ENCODE measurements around the gene USP10.

Gene USP10

GRCh38 chr16:84794186-84794585 is 94.4 kb downstream of the USP10 start:
- no peak overlapping the region for H3K9ac ChIP-seq (ENCODE audit: low read length)
- H3K27me3 ChIP-seq (ENCODE audit: control insufficient read depth, insufficient read depth, low read length), result no peaks in the 10 kb centered on the region
- no peaks in the 10 kb centered on the region for H3K9me3 ChIP-seq (ENCODE audit: control insufficient read depth, low read length)
- H3K36me3 ChIP-seq (ENCODE audit: control insufficient read depth, insufficient read depth, low read length), result no peaks in the 10 kb centered on the region
- no peak overlapping the region for H3K4me3 ChIP-seq (ENCODE audit: low read length)
- no peaks in the 10 kb centered on the region for H3K4me1 ChIP-seq (ENCODE audit: control insufficient read depth, insufficient read depth, low read length)

GRCh38 chr16:84794626-84795025 is 94.8 kb downstream of the USP10 start:
- no peak overlapping the region for H3K9ac ChIP-seq (ENCODE audit: low read length)
- no peaks in the 10 kb centered on the region for H3K9me3 ChIP-seq (ENCODE audit: control insufficient read depth, low read length)
- H3K36me3 ChIP-seq (ENCODE audit: control insufficient read depth, insufficient read depth, low read length), result no peaks in the 10 kb centered on the region
- H3K27me3 ChIP-seq (ENCODE audit: control insufficient read depth, insufficient read depth, low read length), result no peaks in the 10 kb centered on the region
- no peaks in the 10 kb centered on the region for H3K4me1 ChIP-seq (ENCODE audit: control insufficient read depth, insufficient read depth, low read length)
- H3K4me3 ChIP-seq (ENCODE audit: low read length), result no peak overlapping the region

GRCh38 chr16:84795329-84796053 is 95.7 kb downstream of the USP10 start:
- no peaks in the 10 kb centered on the region for H3K27me3 ChIP-seq (ENCODE audit: control insufficient read depth, insufficient read depth, low read length)
- H3K9me3 ChIP-seq (ENCODE audit: control insufficient read depth, low read length), result no peaks in the 10 kb centered on the region
- no peaks in the 10 kb centered on the region for H3K4me1 ChIP-seq (ENCODE audit: control insufficient read depth, insufficient read depth, low read length)
- no peak overlapping the region for H3K9ac ChIP-seq (ENCODE audit: low read length)
- H3K36me3 ChIP-seq (ENCODE audit: control insufficient read depth, insufficient read depth, low read length), result no peaks in the 10 kb centered on the region
- H3K4me3 ChIP-seq (ENCODE audit: low read length), result no peak overlapping the region

- H3K36me3 ChIP-seq (ENCODE audit: control insufficient read depth, insufficient read depth, low read length), result no peaks in the 10 kb centered on the region
- H3K27me3 ChIP-seq (ENCODE audit: control insufficient read depth, insufficient read depth, low read length), result no peaks in the 10 kb centered on the region
- H3K9me3 ChIP-seq (ENCODE audit: control insufficient read depth, low read length), result no peaks in the 10 kb centered on the region
- no peak overlapping the region for H3K9ac ChIP-seq (ENCODE audit: low read length)
- no peak overlapping the region for H3K4me3 ChIP-seq (ENCODE audit: low read length)
- no peaks in the 10 kb centered on the region for H3K4me1 ChIP-seq (ENCODE audit: control insufficient read depth, insufficient read depth, low read length)
These were observed 100.6 kb downstream of the USP10 start for GRCh38 chr16:84800158-84800978.

- H3K4me3 ChIP-seq (ENCODE audit: low read length), result no peak overlapping the region
- H3K9me3 ChIP-seq (ENCODE audit: control insufficient read depth, low read length), result no peaks in the 10 kb centered on the region
- H3K4me1 ChIP-seq (ENCODE audit: control insufficient read depth, insufficient read depth, low read length), result no peaks in the 10 kb centered on the region
- no peak overlapping the region for H3K9ac ChIP-seq (ENCODE audit: low read length)
- H3K36me3 ChIP-seq (ENCODE audit: control insufficient read depth, insufficient read depth, low read length), result no peaks in the 10 kb centered on the region
- no peaks in the 10 kb centered on the region for H3K27me3 ChIP-seq (ENCODE audit: control insufficient read depth, insufficient read depth, low read length)
These were observed 103.3 kb downstream of the USP10 start for GRCh38 chr16:84803146-84803545.

GRCh38 chr16:84804326-84804725 is 104.5 kb downstream of the USP10 start:
- Histone ChIP-seq H3K4me1 (ENCODE audit: control insufficient read depth, insufficient read depth, low read length) (no peaks in the 10 kb centered on the region), H3K27me3 (ENCODE audit: control insufficient read depth, insufficient read depth, low read length) (no peaks in the 10 kb centered on the region), H3K9me3 (ENCODE audit: control insufficient read depth, low read length) (no peaks in the 10 kb centered on the region), H3K9ac (ENCODE audit: low read length) (no peak overlapping the region), H3K4me3 (ENCODE audit: low read length) (no peak overlapping the region), H3K36me3 (ENCODE audit: control insufficient read depth, insufficient read depth, low read length) (no peaks in the 10 kb centered on the region)

GRCh38 chr16:84806256-84806889 is 106.6 kb downstream of the USP10 start:
- H3K4me3 ChIP-seq (ENCODE audit: low read length), result no peak overlapping the region
- no peak overlapping the region for H3K9ac ChIP-seq (ENCODE audit: low read length)
- H3K9me3 ChIP-seq (ENCODE audit: control insufficient read depth, low read length), result no peaks in the 10 kb centered on the region
- no peaks in the 10 kb centered on the region for H3K36me3 ChIP-seq (ENCODE audit: control insufficient read depth, insufficient read depth, low read length)
- no peaks in the 10 kb centered on the region for H3K27me3 ChIP-seq (ENCODE audit: control insufficient read depth, insufficient read depth, low read length)
- H3K4me1 ChIP-seq (ENCODE audit: control insufficient read depth, insufficient read depth, low read length), result no peaks in the 10 kb centered on the region

GRCh38 chr16:84806890-84807258 is 107.1 kb downstream of the USP10 start:
- H3K4me3 ChIP-seq (ENCODE audit: low read length), result no peak overlapping the region
- H3K36me3 ChIP-seq (ENCODE audit: control insufficient read depth, insufficient read depth, low read length), result no peaks in the 10 kb centered on the region
- no peaks in the 10 kb centered on the region for H3K4me1 ChIP-seq (ENCODE audit: control insufficient read depth, insufficient read depth, low read length)
- H3K9ac ChIP-seq (ENCODE audit: low read length), result no peak overlapping the region
- no peaks in the 10 kb centered on the region for H3K27me3 ChIP-seq (ENCODE audit: control insufficient read depth, insufficient read depth, low read length)
- no peaks in the 10 kb centered on the region for H3K9me3 ChIP-seq (ENCODE audit: control insufficient read depth, low read length)

- Histone ChIP-seq H3K9me3 (ENCODE audit: control insufficient read depth, low read length) (no peaks in the 10 kb centered on the region), H3K9ac (ENCODE audit: low read length) (no peak overlapping the region), H3K36me3 (ENCODE audit: control insufficient read depth, insufficient read depth, low read length) (no peaks in the 10 kb centered on the region), H3K4me3 (ENCODE audit: low read length) (no peak overlapping the region), H3K4me1 (ENCODE audit: control insufficient read depth, insufficient read depth, low read length) (no peaks in the 10 kb centered on the region), H3K27me3 (ENCODE audit: control insufficient read depth, insufficient read depth, low read length) (no peaks in the 10 kb centered on the region)
These were observed 108.0 kb downstream of the USP10 start for GRCh38 chr16:84807776-84808175.

- H3K27me3 ChIP-seq (ENCODE audit: control insufficient read depth, insufficient read depth, low read length), result no peaks in the 10 kb centered on the region
- no peak overlapping the region for H3K9ac ChIP-seq (ENCODE audit: low read length)
- H3K9me3 ChIP-seq (ENCODE audit: control insufficient read depth, low read length), result no peaks in the 10 kb centered on the region
- no peaks in the 10 kb centered on the region for H3K4me1 ChIP-seq (ENCODE audit: control insufficient read depth, insufficient read depth, low read length)
- H3K36me3 ChIP-seq (ENCODE audit: control insufficient read depth, insufficient read depth, low read length), result no peaks in the 10 kb centered on the region
- no peak overlapping the region for H3K4me3 ChIP-seq (ENCODE audit: low read length)
These were observed 109.0 kb downstream of the USP10 start for GRCh38 chr16:84808826-84809225.

GRCh38 chr16:84810518-84811273 is 110.9 kb downstream of the USP10 start:
- H3K36me3 ChIP-seq (ENCODE audit: control insufficient read depth, insufficient read depth, low read length), result no peaks in the 10 kb centered on the region
- no peak overlapping the region for H3K9ac ChIP-seq (ENCODE audit: low read length)
- no peaks in the 10 kb centered on the region for H3K9me3 ChIP-seq (ENCODE audit: control insufficient read depth, low read length)
- no peaks in the 10 kb centered on the region for H3K4me1 ChIP-seq (ENCODE audit: control insufficient read depth, insufficient read depth, low read length)
- no peaks in the 10 kb centered on the region for H3K27me3 ChIP-seq (ENCODE audit: control insufficient read depth, insufficient read depth, low read length)
- H3K4me3 ChIP-seq (ENCODE audit: low read length), result no peak overlapping the region

Measured in mucosa of stomach (tissue), 1 donor.